ENCODE results near the gene PIK3C2A. TPM values are rescaled to one million over a fixed set of nuclear protein-coding genes. Genes with fewer than 3 reads are reported as not detected.

PIK3C2A gene
- total and polyA plus RNA-seq, 2 donors from 2014 or later = 9.8 to 107 TPM

DNA sequence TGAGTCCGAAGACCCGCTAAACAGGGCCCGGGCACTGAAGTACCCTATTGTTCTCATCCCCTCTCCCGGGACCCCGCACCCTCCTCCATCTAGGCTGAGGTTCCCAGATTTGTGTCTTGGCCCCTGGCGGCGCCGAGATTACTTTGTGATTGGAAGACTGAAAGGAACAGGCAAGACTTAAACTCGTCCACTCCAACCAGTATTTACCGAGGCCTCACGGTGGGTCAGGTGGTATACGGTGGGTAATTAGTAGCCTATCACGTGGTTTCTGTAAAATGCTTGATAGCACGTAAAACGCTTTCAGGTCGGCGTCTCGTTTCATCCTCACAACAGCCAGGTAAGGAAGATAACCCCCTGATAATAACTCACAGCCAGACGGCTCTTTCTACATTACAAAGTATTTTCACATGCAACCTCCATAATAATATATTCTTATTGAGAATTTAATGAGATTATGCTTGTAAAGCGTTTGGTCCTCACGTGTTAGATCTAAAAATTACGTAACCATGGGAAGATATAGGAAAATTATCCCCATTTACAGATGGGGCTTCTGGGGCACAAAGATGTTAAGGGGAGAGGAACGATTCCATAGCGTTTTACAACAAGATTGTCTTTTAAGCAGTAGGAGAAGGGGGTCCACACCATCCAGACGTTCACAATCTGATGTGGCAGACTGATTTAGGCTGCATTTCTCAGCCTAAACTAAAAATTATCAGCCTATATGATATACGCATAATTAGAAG, 642 bp upstream of the PIK3C2A start:
- no peak for FAIRE-seq
- Histone ChIP-seq H3K27me3 (ENCODE audit: control insufficient read depth, insufficient read depth, low read length) (no peaks in the 10 kb centered on the region), H3K4me1 (ENCODE audit: control insufficient read depth in 2 of 3, insufficient read depth in 2 of 3, low read depth in 1 of 3, low read length in 3 of 3) (peaks cover 2 to 3% (median 3%) of the 10 kb centered on the region in 3 donors), H3K36me3 (ENCODE audit: control insufficient read depth in 2 of 3, insufficient read depth in 3 of 3, low read length in 3 of 3) (no peaks in the 10 kb centered on the region), H3K27ac (ENCODE audit: low read depth in 2 of 2, low read length in 2 of 2) (peak overlapping the region; percentile 94 to 97), H3K9me3 (ENCODE audit: control insufficient read depth in 2 of 3, insufficient read depth in 1 of 3, low read length in 3 of 3) (no peaks in the 10 kb centered on the region), H3K9ac (ENCODE audit: low read length in 3 of 3) (peak overlapping the region; percentile 87 to 90 (median 87)), H3K4me3 (ENCODE audit: low read length in 3 of 3) (peak overlapping the region; percentile 67 to 91 (median 87))
- TF ChIP-seq, protein P1, sequence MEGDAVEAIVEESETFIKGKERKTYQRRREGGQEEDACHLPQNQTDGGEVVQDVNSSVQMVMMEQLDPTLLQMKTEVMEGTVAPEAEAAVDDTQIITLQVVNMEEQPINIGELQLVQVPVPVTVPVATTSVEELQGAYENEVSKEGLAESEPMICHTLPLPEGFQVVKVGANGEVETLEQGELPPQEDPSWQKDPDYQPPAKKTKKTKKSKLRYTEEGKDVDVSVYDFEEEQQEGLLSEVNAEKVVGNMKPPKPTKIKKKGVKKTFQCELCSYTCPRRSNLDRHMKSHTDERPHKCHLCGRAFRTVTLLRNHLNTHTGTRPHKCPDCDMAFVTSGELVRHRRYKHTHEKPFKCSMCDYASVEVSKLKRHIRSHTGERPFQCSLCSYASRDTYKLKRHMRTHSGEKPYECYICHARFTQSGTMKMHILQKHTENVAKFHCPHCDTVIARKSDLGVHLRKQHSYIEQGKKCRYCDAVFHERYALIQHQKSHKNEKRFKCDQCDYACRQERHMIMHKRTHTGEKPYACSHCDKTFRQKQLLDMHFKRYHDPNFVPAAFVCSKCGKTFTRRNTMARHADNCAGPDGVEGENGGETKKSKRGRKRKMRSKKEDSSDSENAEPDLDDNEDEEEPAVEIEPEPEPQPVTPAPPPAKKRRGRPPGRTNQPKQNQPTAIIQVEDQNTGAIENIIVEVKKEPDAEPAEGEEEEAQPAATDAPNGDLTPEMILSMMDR (IDR thresholded peaks at IDR 0.05; ENCODE audit: borderline replicate concordance, extremely low read depth, insufficient read depth) = no peak
- DNase-seq = peak in 4 of 5 donors; percentile 83 to 93 (median 91)
- intact Hi-C loops (cut with DNase I) = no loop called here

DNA sequence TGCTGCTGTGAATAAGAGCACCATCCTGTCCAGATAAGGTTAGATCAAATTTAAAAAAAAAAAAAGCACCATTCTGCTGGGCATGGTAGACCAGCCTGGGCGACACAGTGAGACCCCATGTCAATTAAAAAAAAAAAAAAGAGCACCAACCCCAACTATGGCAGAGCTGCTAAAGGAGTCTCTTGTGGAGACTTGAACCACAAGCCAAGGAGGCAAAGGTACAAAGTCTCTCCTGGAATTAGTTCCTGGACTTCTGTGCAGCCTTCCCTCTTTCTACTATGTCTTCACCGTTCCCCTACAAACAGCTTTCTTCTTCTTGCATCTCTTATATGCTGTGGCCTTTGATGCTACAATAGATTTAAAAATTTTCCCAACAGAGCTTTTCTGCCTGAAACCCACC, 1.3 kb downstream of the PIK3C2A start:
- H3K9me3 ChIP-seq (ENCODE audit: control insufficient read depth in 2 of 3, insufficient read depth in 1 of 3, low read length in 3 of 3) = no peaks in the 10 kb centered on the region
- H3K4me1 ChIP-seq (ENCODE audit: control insufficient read depth in 2 of 3, insufficient read depth in 2 of 3, low read depth in 1 of 3, low read length in 3 of 3) = peaks cover 2 to 3% (median 3%) of the 10 kb centered on the region in 3 donors
- H3K27me3 ChIP-seq (ENCODE audit: control insufficient read depth, insufficient read depth, low read length) = no peaks in the 10 kb centered on the region
- peak overlapping the region; percentile 67 to 87 (median 80) for H3K4me3 ChIP-seq (ENCODE audit: low read length in 3 of 3)
- H3K9ac ChIP-seq (ENCODE audit: low read length in 3 of 3) = peak overlapping the region; percentile 74 to 90 (median 85)
- intact Hi-C loops (cut with DNase I) = no loop called here
- H3K27ac ChIP-seq (ENCODE audit: low read depth in 2 of 2, low read length in 2 of 2) = no peak overlapping the region
- DNase-seq (peak in 1 of 5 donors; percentile 13), FAIRE-seq (no peak)
- no peaks in the 10 kb centered on the region for H3K36me3 ChIP-seq (ENCODE audit: control insufficient read depth in 2 of 3, insufficient read depth in 3 of 3, low read length in 3 of 3)
- TF ChIP-seq, protein P1 (IDR thresholded peaks at IDR 0.05; ENCODE audit: borderline replicate concordance, extremely low read depth, insufficient read depth) = no peak

DNA sequence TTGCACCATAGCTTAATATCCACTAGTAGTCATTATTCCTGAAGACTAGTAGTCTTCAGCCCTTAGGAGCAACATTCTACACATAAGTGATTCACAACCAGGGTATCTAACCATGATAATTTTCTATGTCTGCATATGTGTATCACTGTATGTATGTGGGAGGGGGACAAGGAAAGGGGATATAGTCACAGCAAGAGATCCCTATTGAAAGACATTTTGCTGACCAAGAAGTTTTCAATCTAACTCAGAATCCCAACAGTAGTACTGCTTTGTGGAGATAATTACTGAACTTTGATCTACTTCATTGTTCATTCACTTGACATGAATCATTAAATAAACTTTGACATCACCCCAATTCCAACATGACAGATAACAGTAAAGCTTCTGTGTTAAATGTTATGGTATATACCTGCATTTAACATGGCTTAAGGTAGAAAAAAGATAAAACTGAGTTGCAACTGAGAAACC, 10.3 kb downstream of the PIK3C2A start:
- Histone ChIP-seq H3K4me1 (ENCODE audit: control insufficient read depth in 2 of 3, insufficient read depth in 2 of 3, low read depth in 1 of 3, low read length in 3 of 3) (no peaks in the 10 kb centered on the region), H3K9ac (ENCODE audit: low read length in 3 of 3) (no peak overlapping the region), H3K4me3 (ENCODE audit: low read length in 3 of 3) (no peak overlapping the region), H3K9me3 (ENCODE audit: control insufficient read depth in 2 of 3, insufficient read depth in 1 of 3, low read length in 3 of 3) (no peaks in the 10 kb centered on the region), H3K36me3 (ENCODE audit: control insufficient read depth in 2 of 3, insufficient read depth in 3 of 3, low read length in 3 of 3) (peaks cover 2 to 4% (median 4%) of the 10 kb centered on the region in 3 donors), H3K27ac (ENCODE audit: low read depth in 2 of 2, low read length in 2 of 2) (no peak overlapping the region), H3K27me3 (ENCODE audit: control insufficient read depth, insufficient read depth, low read length) (no peaks in the 10 kb centered on the region)
- DNase-seq (no peak), FAIRE-seq (no peak)
- intact Hi-C loops (cut with DNase I) = no loop called here
- TF ChIP-seq, protein P1 (IDR thresholded peaks at IDR 0.05; ENCODE audit: borderline replicate concordance, extremely low read depth, insufficient read depth) = no peak

All from kidney (tissue), 14 donors.